ENCODE measurements around the gene ZNF689.

Gene ZNF689

GRCh38 chr16:30604316-30604947 is 5.8 kb downstream of the ZNF689 start:
- TF ChIP-seq FOXP2 (optimal IDR thresholded peaks at IDR 0.05; ENCODE audit: borderline replicate concordance, extremely low read depth, extremely low read length, insufficient read depth) (no peak), TAF1 (IDR thresholded peaks at IDR 0.05; ENCODE audit: borderline replicate concordance, insufficient read depth, low read length) (no peak), SIN3A (IDR thresholded peaks at IDR 0.05; ENCODE audit: borderline replicate concordance, insufficient read depth, low read length) (no peak), POLR2AphosphoS5 (IDR thresholded peaks at IDR 0.05; ENCODE audit: low read depth, low read length) (no peak)

GRCh38 chr16:30603945-30604315 is 6.3 kb downstream of the ZNF689 start:
- no peak for TF ChIP-seq TAF1 (IDR thresholded peaks at IDR 0.05; ENCODE audit: borderline replicate concordance, insufficient read depth, low read length)
- TF ChIP-seq POLR2AphosphoS5 (IDR thresholded peaks at IDR 0.05; ENCODE audit: low read depth, low read length), result no peak
- TF ChIP-seq FOXP2 (optimal IDR thresholded peaks at IDR 0.05; ENCODE audit: borderline replicate concordance, extremely low read depth, extremely low read length, insufficient read depth), result no peak
- TF ChIP-seq REST (IDR thresholded peaks at IDR 0.05; ENCODE audit: insufficient read depth in 1 of 2, low read depth in 2 of 2, low read length in 2 of 2), result no peak
- no peak for TF ChIP-seq SIN3A (IDR thresholded peaks at IDR 0.05; ENCODE audit: borderline replicate concordance, insufficient read depth, low read length)

- TF ChIP-seq REST (IDR thresholded peaks at IDR 0.05; ENCODE audit: insufficient read depth in 1 of 2, low read depth in 2 of 2, low read length in 2 of 2), result no peak
- TF ChIP-seq SIN3A (IDR thresholded peaks at IDR 0.05; ENCODE audit: borderline replicate concordance, insufficient read depth, low read length), result no peak
- no peak for TF ChIP-seq FOXP2 (optimal IDR thresholded peaks at IDR 0.05; ENCODE audit: borderline replicate concordance, extremely low read depth, extremely low read length, insufficient read depth)
- TF ChIP-seq TAF1 (IDR thresholded peaks at IDR 0.05; ENCODE audit: borderline replicate concordance, insufficient read depth, low read length), result no peak
- TF ChIP-seq POLR2AphosphoS5 (IDR thresholded peaks at IDR 0.05; ENCODE audit: low read depth, low read length), result no peak
These were observed 7.4 kb downstream of the ZNF689 start for GRCh38 chr16:30602616-30603277.

GRCh38 chr16:30601966-30602365 is 8.2 kb downstream of the ZNF689 start:
- TF ChIP-seq POLR2AphosphoS5 (IDR thresholded peaks at IDR 0.05; ENCODE audit: low read depth, low read length) (no peak), SIN3A (IDR thresholded peaks at IDR 0.05; ENCODE audit: borderline replicate concordance, insufficient read depth, low read length) (no peak), FOXP2 (optimal IDR thresholded peaks at IDR 0.05; ENCODE audit: borderline replicate concordance, extremely low read depth, extremely low read length, insufficient read depth) (no peak), REST (IDR thresholded peaks at IDR 0.05; ENCODE audit: insufficient read depth in 1 of 2, low read depth in 2 of 2, low read length in 2 of 2) (no peak), TAF1 (IDR thresholded peaks at IDR 0.05; ENCODE audit: borderline replicate concordance, insufficient read depth, low read length) (no peak)

- TF ChIP-seq REST (IDR thresholded peaks at IDR 0.05; ENCODE audit: insufficient read depth in 1 of 2, low read depth in 2 of 2, low read length in 2 of 2), result no peak
- no peak for TF ChIP-seq POLR2AphosphoS5 (IDR thresholded peaks at IDR 0.05; ENCODE audit: low read depth, low read length)
- no peak for TF ChIP-seq TAF1 (IDR thresholded peaks at IDR 0.05; ENCODE audit: borderline replicate concordance, insufficient read depth, low read length)
- TF ChIP-seq SIN3A (IDR thresholded peaks at IDR 0.05; ENCODE audit: borderline replicate concordance, insufficient read depth, low read length), result no peak
- TF ChIP-seq FOXP2 (optimal IDR thresholded peaks at IDR 0.05; ENCODE audit: borderline replicate concordance, extremely low read depth, extremely low read length, insufficient read depth), result no peak
These were observed 9.3 kb downstream of the ZNF689 start for GRCh38 chr16:30600929-30601328.
